ENCODE results near the gene ZNF525.
A peak's percentile ranks its signal among the peaks of the same experiment; 100 is the strongest.
"Not testable (repeated sequence)": the region's sequence is repeated elsewhere in the genome, so short reads cannot be mapped to it uniquely, and the experiment has no call there.

ZNF525 gene

GRCh38 chr19:53395840-53396524 is 30.5 kb downstream of the ZNF525 start:
- DNase-seq = not testable (repeated sequence)

GRCh38 chr19:53396525-53396868 is 31.0 kb downstream of the ZNF525 start:
- no peak for DNase-seq

GRCh38 chr19:53397918-53398317 is 32.4 kb downstream of the ZNF525 start:
- DNase-seq = not testable (repeated sequence)

- no peak for DNase-seq
Measured at GRCh38 chr19:53409505-53410204, 44.1 kb downstream of the ZNF525 start.

GRCh38 chr19:53420520-53421315 is 55.2 kb downstream of the ZNF525 start:
- not testable (repeated sequence) for DNase-seq

- no peak for DNase-seq
Measured at GRCh38 chr19:53422551-53422950, 57.0 kb downstream of the ZNF525 start.

- not testable (repeated sequence) for DNase-seq
Measured at GRCh38 chr19:53423074-53423473, 57.6 kb downstream of the ZNF525 start.

- not testable (repeated sequence) for DNase-seq
Measured at GRCh38 chr19:53423680-53424079, 58.2 kb downstream of the ZNF525 start.

- DNase-seq = peak; percentile 62
Measured at GRCh38 chr19:53424968-53425597, 59.6 kb downstream of the ZNF525 start.

GRCh38 chr19:53431399-53432087 is 66.0 kb downstream of the ZNF525 start, which contains the start of gene ZNF761:
TSS of gene ZNF761 (plus strand) at chr19:53431984. CDS start at chr19:53447269, 15,285 bp downstream.
- DNase-seq = peak; percentile 91 to 93

GRCh38 chr19:53432088-53432661 is 66.7 kb downstream of the ZNF525 start:
- DNase-seq = no peak

All from NCI-H1930 (cell line).